GM21528 (cell line): ENCODE results near the gene LNP1.
A peak's percentile ranks its signal among the peaks of the same experiment; 100 is the strongest.
"Not testable (repeated sequence)": the region's sequence is repeated elsewhere in the genome, so short reads cannot be mapped to it uniquely, and the experiment has no call there.

Experiments used
- ATAC-seq: cut with Tn5 transposase; IDR thresholded peaks from one replicate; pipeline ENCODE4 v1.9.1; 2021; ENCODE audit warnings: mild to moderate bottlenecking, moderate library complexity; ENCODE audit not compliant: unreplicated experiment, low FRiP score

LNP1 gene

GRCh38 chr3:100468676-100469075, 67.3 kb downstream of the LNP1 start:
- ATAC-seq: no peak

GRCh38 chr3:100470951-100471350, 69.6 kb downstream of the LNP1 start:
- no peak for ATAC-seq

- ATAC-seq: no peak
Measured at GRCh38 chr3:100471444-100471843, 70.1 kb downstream of the LNP1 start.

GRCh38 chr3:100477851-100478360, 76.6 kb downstream of the LNP1 start:
- not testable (repeated sequence) for ATAC-seq

- ATAC-seq: not testable (repeated sequence)
Measured at GRCh38 chr3:100478521-100478920, 77.2 kb downstream of the LNP1 start.

GRCh38 chr3:100480081-100480480, 78.7 kb downstream of the LNP1 start:
- no peak for ATAC-seq

- no peak for ATAC-seq
Measured at GRCh38 chr3:100482176-100482575, 80.8 kb downstream of the LNP1 start.

GRCh38 chr3:100483529-100483928, 82.2 kb downstream of the LNP1 start:
- no peak for ATAC-seq

GRCh38 chr3:100486808-100487207, 85.5 kb downstream of the LNP1 start:
- ATAC-seq: no peak

GRCh38 chr3:100489118-100489517, 87.8 kb downstream of the LNP1 start:
- no peak for ATAC-seq

- peak; percentile 96 for ATAC-seq
Measured at GRCh38 chr3:100492059-100493006, 91.0 kb downstream of the LNP1 start, which contains the start of gene TMEM45A. Gene TMEM45A, plus strand, starts transcription at chr3:100492619. Its CDS starts 62,593 bp downstream, at chr3:100555212.

- ATAC-seq: peak; percentile 34
Measured at GRCh38 chr3:100496711-100497261, 95.4 kb downstream of the LNP1 start.

GRCh38 chr3:100499651-100500050, 98.3 kb downstream of the LNP1 start:
- no peak for ATAC-seq

GRCh38 chr3:100500320-100500880, 99.1 kb downstream of the LNP1 start:
- no peak for ATAC-seq

- no peak for ATAC-seq
Measured at GRCh38 chr3:100503448-100503847, 102.1 kb downstream of the LNP1 start.
